HepG2 (cell line): Measurements from ENCODE around the gene CD320. TPM values are rescaled to one million over a fixed set of nuclear protein-coding genes. Genes with fewer than 3 reads are reported as not detected.

Source experiments
- FOXK2 ChIP-seq: fragments of 450-650 bp; IDR thresholded peaks from 2 replicates; pipeline ENCODE4 v1.6.1; 2016
- KDM2A ChIP-seq: sonication (generic); formaldehyde crosslinking; IDR thresholded peaks from 2 replicates; pipeline ENCODE4 v1.4.0; 2020; ENCODE audit warnings: low read depth, missing genetic modification reagents, borderline replicate concordance
- MED13 ChIP-seq: sonication (generic); formaldehyde crosslinking; IDR thresholded peaks from 2 replicates; pipeline ENCODE4 v1.5.0; 2020; ENCODE audit warnings: missing genetic modification reagents
- SOX6 ChIP-seq, 2 experiments: fragments of 450-650 bp in 1 of 2; sonication (generic) in 1 of 2; formaldehyde crosslinking in 1 of 2; IDR thresholded peaks; 2 replicates each; pipeline versions ENCODE4 v1.4.0 to v1.6.1; 2017 to 2020; ENCODE audit warnings: antibody characterized with exemption in 1 of 2, mild to moderate bottlenecking in 1 of 2, missing genetic modification reagents in 1 of 2
- SP4 ChIP-seq: sonication (generic); formaldehyde crosslinking; IDR thresholded peaks from 2 replicates; pipeline ENCODE4 v1.8.1; 2023; ENCODE audit warnings: mild to moderate bottlenecking, missing genetic modification reagents
- ZNF18 ChIP-seq: sonication (generic); formaldehyde crosslinking; IDR thresholded peaks from 2 replicates; pipeline ENCODE4 v1.8.0; 2022; ENCODE audit warnings: mild to moderate bottlenecking, missing genetic modification reagents; ENCODE audit not compliant: insufficient replicate concordance
- ZNF574 ChIP-seq: sonication (generic); formaldehyde crosslinking; IDR thresholded peaks from 2 replicates; pipeline ENCODE4 v1.4.0; 2020; ENCODE audit warnings: missing genetic modification reagents
- ZNF580 ChIP-seq: IDR thresholded peaks from 2 replicates; pipeline ENCODE4 v1.6.1; 2016; ENCODE audit warnings: low read depth, borderline replicate concordance
- ZNF615 ChIP-seq: sonication (generic); formaldehyde crosslinking; IDR thresholded peaks from 2 replicates; pipeline ENCODE4 v1.5.0; 2020; ENCODE audit warnings: mild to moderate bottlenecking, missing genetic modification reagents, borderline replicate concordance
- ZNF782 ChIP-seq: sonication (generic); formaldehyde crosslinking; IDR thresholded peaks from 2 replicates; pipeline ENCODE4 v1.4.0; 2020; ENCODE audit warnings: missing genetic modification reagents, mild to moderate bottlenecking, borderline replicate concordance
- polyA plus RNA-seq, 8 experiments: library from polyadenylated mRNA; depleted of rRNA in 3 of 8; stranded (reverse) in 7 of 8; unstranded in 1 of 8; fragments of >200 nt; fragmentation: Illumina TruSeq in 4 of 8; extraction: Trizol in 4 of 8; gene quantifications; 2 replicates each; pipeline versions ENCODE4 v1.2.1 to v1.2.3, GENCODE V29; 2011 to 2016; ENCODE audit warnings: low read depth in 4 of 8, missing spikeins in 1 of 8, mixed read lengths in 1 of 8; ENCODE audit not compliant: insufficient read depth in 1 of 8
- total RNA-seq, 5 experiments: library from RNA; depleted of rRNA; stranded (reverse); fragments of >200 nt; fragmentation: Illumina TruSeq; extraction: Trizol; gene quantifications; 2 replicates each; pipeline ENCODE4 v1.2.3, GENCODE V29; 2016; ENCODE audit warnings: low read depth in 1 of 5
- TF ChIP-seq, protein P1 (sequence below): conservative IDR thresholded peaks from 2 replicates; pipeline ENCODE4 v1.6.1; 2018; ENCODE audit warnings: missing genetic modification reagents
- TF ChIP-seq, protein P2 (sequence below): sonication (generic); formaldehyde crosslinking; IDR thresholded peaks from 2 replicates; pipeline ENCODE4 v1.5.0; 2020; ENCODE audit warnings: mild to moderate bottlenecking, missing genetic modification reagents, borderline replicate concordance

The CD320 gene
- total and polyA plus RNA-seq, 2 of the 13 experiments (the other 11 are each of a cell fraction or from before 2014, with no cell fraction given) = 83.1 to 99.9 TPM

DNA sequence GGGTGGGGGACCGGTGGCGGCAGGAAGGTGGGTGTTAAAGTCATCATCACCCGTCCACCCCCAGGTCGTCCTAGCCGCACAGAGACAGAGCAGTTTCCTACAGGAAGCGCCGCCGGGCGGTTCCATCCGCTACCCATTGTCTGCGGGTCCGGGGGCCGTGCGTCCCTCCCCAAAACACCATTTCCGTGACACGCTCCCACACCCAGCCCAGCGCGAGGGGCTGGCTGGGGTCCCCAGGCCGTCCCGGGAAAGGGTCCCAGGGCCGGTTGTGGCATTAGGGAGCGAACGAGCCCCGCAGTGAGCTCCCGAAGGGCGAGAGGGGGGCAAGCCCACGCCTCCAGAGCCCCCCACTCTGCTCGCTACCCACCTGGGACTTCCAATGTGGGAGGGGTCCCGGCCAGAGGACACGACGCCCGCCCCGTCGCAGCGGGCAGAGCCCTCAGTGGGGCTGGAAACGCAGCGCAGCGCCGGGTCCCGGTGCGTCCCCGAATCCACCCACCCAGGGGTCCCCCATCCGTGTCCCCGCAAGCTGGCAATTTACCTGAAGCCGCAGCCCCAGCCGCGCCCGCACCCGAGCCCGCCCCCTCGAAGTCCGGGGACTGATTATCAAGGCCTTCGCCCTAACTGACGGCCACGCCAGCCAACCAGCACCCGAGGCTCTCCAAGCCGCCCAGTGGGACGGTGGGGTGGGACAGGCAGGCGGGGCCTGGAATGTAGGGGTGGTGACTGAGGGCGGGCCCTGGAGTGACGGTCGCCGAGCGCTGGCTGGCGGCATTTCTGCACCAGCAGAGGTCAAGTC lies 34.7 kb upstream of the CD320 start, which contains the start of gene KANK3 (continued):
- TF ChIP-seq MED13 (CRISPR knock-in tag) (no peak), SP4 (CRISPR knock-in tag) (peak; percentile 96), ZNF574 (0 out of 2 replicates have a peak, but pooled peaks have one; percentile 36), ZNF580 (0 out of 2 replicates have a peak, but pooled peaks have one; percentile 18), KDM2A (CRISPR knock-in tag) (peak; percentile 87; the same call in 1 of the 2 replicates), SOX6 (IDR thresholded peaks at IDR 0.05) (no peak), SOX6 (CRISPR knock-in tag; IDR thresholded peaks at IDR 0.05) (peak; percentile 40; the same call in 1 of the 2 replicates), ZNF615 (no peak), ZNF18 (CRISPR knock-in tag) (no peak), FOXK2 (no peak), ZNF782 (CRISPR knock-in tag) (no peak)
- TF ChIP-seq, protein P1, sequence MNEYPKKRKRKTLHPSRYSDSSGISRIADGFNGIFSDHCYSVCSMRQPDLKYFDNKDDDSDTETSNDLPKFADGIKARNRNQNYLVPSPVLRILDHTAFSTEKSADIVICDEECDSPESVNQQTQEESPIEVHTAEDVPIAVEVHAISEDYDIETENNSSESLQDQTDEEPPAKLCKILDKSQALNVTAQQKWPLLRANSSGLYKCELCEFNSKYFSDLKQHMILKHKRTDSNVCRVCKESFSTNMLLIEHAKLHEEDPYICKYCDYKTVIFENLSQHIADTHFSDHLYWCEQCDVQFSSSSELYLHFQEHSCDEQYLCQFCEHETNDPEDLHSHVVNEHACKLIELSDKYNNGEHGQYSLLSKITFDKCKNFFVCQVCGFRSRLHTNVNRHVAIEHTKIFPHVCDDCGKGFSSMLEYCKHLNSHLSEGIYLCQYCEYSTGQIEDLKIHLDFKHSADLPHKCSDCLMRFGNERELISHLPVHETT = no peak
- TF ChIP-seq, protein P2, sequence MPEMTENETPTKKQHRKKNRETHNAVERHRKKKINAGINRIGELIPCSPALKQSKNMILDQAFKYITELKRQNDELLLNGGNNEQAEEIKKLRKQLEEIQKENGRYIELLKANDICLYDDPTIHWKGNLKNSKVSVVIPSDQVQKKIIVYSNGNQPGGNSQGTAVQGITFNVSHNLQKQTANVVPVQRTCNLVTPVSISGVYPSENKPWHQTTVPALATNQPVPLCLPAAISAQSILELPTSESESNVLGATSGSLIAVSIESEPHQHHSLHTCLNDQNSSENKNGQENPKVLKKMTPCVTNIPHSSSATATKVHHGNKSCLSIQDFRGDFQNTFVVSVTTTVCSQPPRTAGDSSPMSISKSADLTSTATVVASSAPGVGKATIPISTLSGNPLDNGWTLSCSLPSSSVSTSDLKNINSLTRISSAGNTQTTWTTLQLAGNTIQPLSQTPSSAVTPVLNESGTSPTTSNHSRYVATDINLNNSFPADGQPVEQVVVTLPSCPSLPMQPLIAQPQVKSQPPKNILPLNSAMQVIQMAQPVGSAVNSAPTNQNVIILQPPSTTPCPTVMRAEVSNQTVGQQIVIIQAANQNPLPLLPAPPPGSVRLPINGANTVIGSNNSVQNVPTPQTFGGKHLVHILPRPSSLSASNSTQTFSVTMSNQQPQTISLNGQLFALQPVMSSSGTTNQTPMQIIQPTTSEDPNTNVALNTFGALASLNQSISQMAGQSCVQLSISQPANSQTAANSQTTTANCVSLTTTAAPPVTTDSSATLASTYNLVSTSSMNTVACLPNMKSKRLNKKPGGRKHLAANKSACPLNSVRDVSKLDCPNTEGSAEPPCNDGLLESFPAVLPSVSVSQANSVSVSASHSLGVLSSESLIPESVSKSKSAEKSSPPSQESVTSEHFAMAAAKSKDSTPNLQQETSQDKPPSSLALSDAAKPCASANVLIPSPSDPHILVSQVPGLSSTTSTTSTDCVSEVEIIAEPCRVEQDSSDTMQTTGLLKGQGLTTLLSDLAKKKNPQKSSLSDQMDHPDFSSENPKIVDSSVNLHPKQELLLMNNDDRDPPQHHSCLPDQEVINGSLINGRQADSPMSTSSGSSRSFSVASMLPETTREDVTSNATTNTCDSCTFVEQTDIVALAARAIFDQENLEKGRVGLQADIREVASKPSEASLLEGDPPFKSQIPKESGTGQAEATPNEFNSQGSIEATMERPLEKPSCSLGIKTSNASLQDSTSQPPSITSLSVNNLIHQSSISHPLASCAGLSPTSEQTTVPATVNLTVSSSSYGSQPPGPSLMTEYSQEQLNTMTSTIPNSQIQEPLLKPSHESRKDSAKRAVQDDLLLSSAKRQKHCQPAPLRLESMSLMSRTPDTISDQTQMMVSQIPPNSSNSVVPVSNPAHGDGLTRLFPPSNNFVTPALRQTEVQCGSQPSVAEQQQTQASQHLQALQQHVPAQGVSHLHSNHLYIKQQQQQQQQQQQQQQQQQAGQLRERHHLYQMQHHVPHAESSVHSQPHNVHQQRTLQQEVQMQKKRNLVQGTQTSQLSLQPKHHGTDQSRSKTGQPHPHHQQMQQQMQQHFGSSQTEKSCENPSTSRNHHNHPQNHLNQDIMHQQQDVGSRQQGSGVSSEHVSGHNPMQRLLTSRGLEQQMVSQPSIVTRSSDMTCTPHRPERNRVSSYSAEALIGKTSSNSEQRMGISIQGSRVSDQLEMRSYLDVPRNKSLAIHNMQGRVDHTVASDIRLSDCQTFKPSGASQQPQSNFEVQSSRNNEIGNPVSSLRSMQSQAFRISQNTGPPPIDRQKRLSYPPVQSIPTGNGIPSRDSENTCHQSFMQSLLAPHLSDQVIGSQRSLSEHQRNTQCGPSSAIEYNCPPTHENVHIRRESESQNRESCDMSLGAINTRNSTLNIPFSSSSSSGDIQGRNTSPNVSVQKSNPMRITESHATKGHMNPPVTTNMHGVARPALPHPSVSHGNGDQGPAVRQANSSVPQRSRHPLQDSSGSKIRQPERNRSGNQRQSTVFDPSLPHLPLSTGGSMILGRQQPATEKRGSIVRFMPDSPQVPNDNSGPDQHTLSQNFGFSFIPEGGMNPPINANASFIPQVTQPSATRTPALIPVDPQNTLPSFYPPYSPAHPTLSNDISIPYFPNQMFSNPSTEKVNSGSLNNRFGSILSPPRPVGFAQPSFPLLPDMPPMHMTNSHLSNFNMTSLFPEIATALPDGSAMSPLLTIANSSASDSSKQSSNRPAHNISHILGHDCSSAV (CRISPR knock-in tag) = no peak
